ENCODE measurements around the gene CASQ2.

Gene CASQ2

GRCh38 chr1:115726570-115726969, 41.9 kb downstream of the CASQ2 start:
- DNase-seq, result no peak

- DNase-seq, result no peak
Observed at GRCh38 chr1:115726161-115726560, 42.4 kb downstream of the CASQ2 start.

- DNase-seq, result no peak
Observed at GRCh38 chr1:115725600-115725999, 42.9 kb downstream of the CASQ2 start.

GRCh38 chr1:115723756-115724155, 44.8 kb downstream of the CASQ2 start:
- no peak for DNase-seq

- no peak for DNase-seq
Observed at GRCh38 chr1:115722221-115722620, 46.3 kb downstream of the CASQ2 start.

- DNase-seq, result no peak
Observed at GRCh38 chr1:115719285-115719684, 49.2 kb downstream of the CASQ2 start.

- no peak for DNase-seq
Observed at GRCh38 chr1:115718011-115718754, 50.3 kb downstream of the CASQ2 start.

- no peak for DNase-seq
Observed at GRCh38 chr1:115717541-115717940, 51.0 kb downstream of the CASQ2 start.

- no peak for DNase-seq
Observed at GRCh38 chr1:115714572-115715141, 53.9 kb downstream of the CASQ2 start.

- no peak for DNase-seq
Observed at GRCh38 chr1:115713906-115714305, 54.6 kb downstream of the CASQ2 start.

GRCh38 chr1:115712911-115713609, 55.5 kb downstream of the CASQ2 start:
- no peak for DNase-seq

GRCh38 chr1:115710859-115711624, 57.5 kb downstream of the CASQ2 start:
- DNase-seq, result no peak

GRCh38 chr1:115706587-115707425, 61.7 kb downstream of the CASQ2 start:
- no peak for DNase-seq

GRCh38 chr1:115705963-115706362, 62.6 kb downstream of the CASQ2 start:
- no peak for DNase-seq

GRCh38 chr1:115705085-115705951, 63.2 kb downstream of the CASQ2 start:
- DNase-seq, result no peak

GRCh38 chr1:115702959-115703358, 65.6 kb downstream of the CASQ2 start:
- DNase-seq, result no peak

GRCh38 chr1:115701090-115701489, 67.4 kb downstream of the CASQ2 start:
- DNase-seq, result no peak

GRCh38 chr1:115697619-115698018, 70.9 kb downstream of the CASQ2 start:
- no peak for DNase-seq

GRCh38 chr1:115694805-115695204, 73.7 kb downstream of the CASQ2 start:
- no peak for DNase-seq

GRCh38 chr1:115692224-115692623, 76.3 kb downstream of the CASQ2 start:
- DNase-seq, result no peak

GRCh38 chr1:115690972-115691371, 77.5 kb downstream of the CASQ2 start:
- no peak for DNase-seq
